COLO829 (cell line): Measurements from ENCODE around the gene DDX31.

Source experiments
- DNase-seq: peaks from one replicate; pipeline ENCODE4 v3.0.0; 2012; ENCODE audit warnings: low spot score

DDX31 gene

DNA sequence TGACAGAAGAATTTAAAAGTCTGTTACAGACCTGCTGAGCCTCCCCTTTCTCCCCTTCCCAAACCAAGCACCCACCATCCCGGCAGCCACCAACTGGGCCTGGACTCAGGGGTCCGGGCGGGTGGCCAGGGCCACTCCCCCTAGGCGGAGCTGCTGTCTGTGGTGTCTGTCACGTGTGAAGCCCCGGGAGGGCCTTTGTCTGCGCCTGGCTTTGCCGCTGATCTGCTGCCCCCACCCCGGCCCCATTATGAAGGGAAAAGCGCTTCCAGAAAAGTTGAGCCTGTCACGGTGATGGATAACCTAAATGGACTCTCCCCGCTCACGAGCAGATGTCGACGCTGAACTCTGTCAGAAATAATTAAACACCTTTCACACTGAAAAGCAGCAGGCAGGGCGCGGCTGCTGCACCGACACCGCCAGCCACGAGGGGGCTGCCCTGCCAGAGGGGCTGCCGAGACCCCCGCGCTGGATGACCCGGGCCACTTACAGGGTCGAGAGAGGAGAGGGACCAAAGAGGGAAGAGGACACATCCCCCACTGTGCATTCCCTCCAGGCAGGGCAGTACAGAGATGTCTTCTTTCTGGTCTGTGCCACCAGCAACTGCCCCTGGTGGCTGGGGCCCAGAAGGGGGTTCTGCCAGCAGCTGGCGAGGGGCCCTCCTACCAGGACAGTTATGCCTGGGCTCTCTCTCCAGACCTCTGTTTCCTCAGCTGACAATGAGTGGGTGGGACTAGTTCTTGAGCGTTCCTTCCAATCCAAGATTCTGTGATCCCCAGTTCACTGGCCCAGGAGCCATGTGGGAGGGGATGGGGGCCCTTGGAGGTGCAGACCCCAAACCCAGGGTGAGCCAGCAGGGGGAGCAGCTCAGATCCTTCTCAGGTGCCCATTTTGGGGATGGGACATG, 123.4 kb downstream of the DDX31 start:
- DNase-seq: no peak

DNA sequence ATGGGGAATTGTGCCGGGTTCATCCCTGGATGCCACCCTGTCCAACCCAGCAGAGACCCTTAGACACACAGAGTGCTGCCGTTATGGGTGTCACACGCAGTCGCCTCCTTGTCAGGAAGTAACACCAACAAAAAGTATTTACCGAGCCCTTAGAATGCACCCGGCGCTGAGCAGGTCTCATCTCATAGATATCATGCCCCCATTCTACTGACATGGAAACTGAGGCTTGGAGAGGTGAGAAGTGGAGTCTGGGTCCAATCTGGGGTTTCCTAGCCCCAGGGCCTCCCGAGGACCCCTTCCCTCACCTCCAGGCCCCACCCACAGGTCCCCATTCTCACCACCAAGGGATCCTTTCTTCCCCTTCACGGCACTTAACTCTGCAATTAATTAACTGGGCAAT, 124.2 kb downstream of the DDX31 start:
- DNase-seq: no peak

DNA sequence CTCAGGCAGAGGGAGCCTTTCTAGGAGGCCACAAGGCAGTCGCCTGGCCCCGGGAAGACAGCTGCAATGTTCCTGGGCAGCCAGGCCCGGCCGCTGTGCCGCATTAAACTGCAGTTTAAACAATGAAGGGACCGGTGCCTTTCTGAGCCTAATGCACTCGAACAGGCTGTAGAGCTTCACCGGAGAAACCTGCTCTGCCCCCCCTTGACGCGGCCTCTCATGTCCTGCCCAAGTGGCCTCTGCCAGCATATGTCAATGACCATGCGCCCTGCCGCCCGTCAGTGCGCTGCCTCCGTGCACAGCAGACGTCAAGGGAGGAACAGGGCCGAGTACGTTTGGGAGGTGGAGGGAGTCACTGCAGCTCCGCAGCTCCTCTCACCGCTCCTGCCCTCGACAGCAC, 125.8 kb downstream of the DDX31 start:
- DNase-seq: no peak

DNA sequence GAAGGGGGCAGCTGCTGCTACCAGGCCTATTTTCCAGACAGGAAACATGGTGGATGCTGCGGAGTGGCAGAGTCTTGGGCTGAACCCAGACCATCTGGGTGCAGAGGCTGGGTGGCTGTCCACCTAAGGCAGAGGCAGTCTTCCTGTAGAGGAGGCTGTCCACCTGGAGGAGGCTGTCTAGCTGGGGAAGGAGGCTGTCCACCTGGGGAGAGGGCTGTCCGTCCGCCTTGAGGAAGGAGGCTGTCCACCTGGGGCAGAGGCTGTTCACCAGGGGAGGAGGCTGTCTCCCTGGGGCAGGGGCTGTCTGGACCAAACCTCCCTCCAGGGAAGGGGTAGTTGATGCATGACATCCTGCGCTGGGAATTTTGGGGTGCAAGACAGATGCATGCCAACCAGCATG, 126.5 kb downstream of the DDX31 start:
- DNase-seq: no peak
